H1 (cell line): ENCODE results near the gene PNLIPRP1. TPM values are rescaled to one million over a fixed set of nuclear protein-coding genes. Genes with fewer than 3 reads are reported as not detected.

Experiments used
- CTCF ChIA-PET: fragments of 300-600 bp; sonication (Branson Sonifier 250); formaldehyde crosslinking; loops from one replicate; lab custom pipeline; 2021; ENCODE audit not compliant: partially characterized antibody; lab: Charles Lee
- POLR2A ChIA-PET: fragments of 300-600 bp; sonication (Branson Sonifier 250); formaldehyde crosslinking; loops from one replicate; lab custom pipeline; 2021; ENCODE audit warnings: inconsistent platforms; ENCODE audit not compliant: partially characterized antibody; lab: Charles Lee
- DNase-seq, 2 experiments: peaks; one replicate each; pipeline versions ENCODE4 v3.0.0 to v3.0.0-alpha.2; 2010 to 2022; ENCODE audit warnings: low spot score in 2 of 2, low read depth in 1 of 2, mixed read lengths in 1 of 2
- FAIRE-seq: peaks from 2 replicates; lab custom pipeline; 2011; peaks lifted over from hg19 to GRCh38; lab: Jason Lieb, UNC
- H2AFZ ChIP-seq: 2 replicates; pipeline ENCODE4 v1.8.1; 2012; ENCODE audit warnings: low read length, inconsistent platforms
- H2AK5ac ChIP-seq: 2 replicates; pipeline ENCODE4 v1.6.1; 2013; ENCODE audit warnings: low read depth, low read length
- H2BK120ac ChIP-seq: replicated peaks from 2 replicates; pipeline ENCODE3; 2013; ENCODE audit warnings: low read depth, low read length, inconsistent platforms
- H2BK12ac ChIP-seq: 2 replicates; pipeline ENCODE4 v1.6.1; 2013; ENCODE audit warnings: low read depth, low read length
- H2BK15ac ChIP-seq: 2 replicates; pipeline ENCODE4 v1.6.1; 2013; ENCODE audit warnings: low read length
- H2BK20ac ChIP-seq: 2 replicates; pipeline ENCODE4 v1.6.1; 2013; ENCODE audit warnings: low read length
- H2BK5ac ChIP-seq: 2 replicates; pipeline ENCODE4 v1.6.1; 2013; ENCODE audit warnings: low read depth, low read length
- H3K14ac ChIP-seq: 2 replicates; pipeline ENCODE4 v1.6.1; 2013; ENCODE audit warnings: inconsistent platforms; ENCODE audit not compliant: insufficient read length
- H3K18ac ChIP-seq: 2 replicates; pipeline ENCODE4 v1.6.1; 2013; ENCODE audit warnings: low read length; ENCODE audit errors: extremely low read depth
- H3K23ac ChIP-seq: 2 replicates; pipeline ENCODE4 v1.6.1; 2013; ENCODE audit warnings: inconsistent platforms; ENCODE audit not compliant: insufficient read length
- H3K23me2 ChIP-seq: 2 replicates; pipeline ENCODE4 v1.6.1; 2013; ENCODE audit warnings: low read depth, low read length
- H3K27ac ChIP-seq: 2 replicates; pipeline ENCODE4 v1.6.1; 2011; ENCODE audit warnings: low read depth, low read length, inconsistent platforms
- H3K27me3 ChIP-seq, 4 experiments: replicated peaks in 1 of 4; 1 replicate in 1 of 4; 2 replicates in 3 of 4; pipeline versions ENCODE4 v1.6.1 to v1.8.1; 2011 to 2013; ENCODE audit warnings: low read length in 3 of 4, mild to moderate bottlenecking in 3 of 4, inconsistent platforms in 2 of 4, mixed read lengths in 2 of 4, moderate library complexity in 1 of 4; ENCODE audit not compliant: control insufficient read depth in 3 of 4, insufficient read depth in 3 of 4; ENCODE audit errors: extremely low read depth in 1 of 4
- H3K36me3 ChIP-seq, 4 experiments: 2 replicates each; pipeline versions ENCODE4 v1.6.1 to v1.8.1; 2011 to 2013; ENCODE audit warnings: mild to moderate bottlenecking in 4 of 4, low read length in 3 of 4, moderate library complexity in 2 of 4, control low read depth in 1 of 4, inconsistent platforms in 1 of 4; ENCODE audit not compliant: insufficient read depth in 4 of 4, control insufficient read depth in 2 of 4
- H3K4ac ChIP-seq: replicated peaks from 2 replicates; pipeline ENCODE3; 2013; ENCODE audit warnings: low read length, low read depth, mixed read lengths, inconsistent platforms; ENCODE audit not compliant: insufficient read length
- H3K4me1 ChIP-seq, 4 experiments: replicated peaks in 1 of 4; 1 replicate in 1 of 4; 2 replicates in 3 of 4; pipeline versions ENCODE4 v1.6.1 to v1.8.1; 2011 to 2013; ENCODE audit warnings: low read length in 3 of 4, inconsistent platforms in 2 of 4, mixed read lengths in 1 of 4; ENCODE audit not compliant: insufficient read depth in 4 of 4, control insufficient read depth in 3 of 4
- H3K4me2 ChIP-seq, 2 experiments: 2 replicates each; pipeline versions ENCODE4 v1.6.1 to v1.8.1; 2011 to 2013; ENCODE audit warnings: low read depth in 2 of 2, low read length in 2 of 2, control low read depth in 1 of 2, inconsistent platforms in 1 of 2, mild to moderate bottlenecking in 1 of 2; ENCODE audit not compliant: insufficient read depth in 1 of 2
- H3K4me3 ChIP-seq, 4 experiments: fragments of 200-600, 300-600 bp in 1 of 4; sonication (generic), shearing (Covaris generic), sonication (Bioruptor Twin) in 1 of 4; 2 replicates each; pipeline versions ENCODE4 v1.5.1 to v1.8.1; 2011 to 2016; ENCODE audit warnings: low read length in 4 of 4, low read depth in 3 of 4, control low read depth in 2 of 4, inconsistent platforms in 2 of 4, mild to moderate bottlenecking in 2 of 4, mixed read lengths in 1 of 4, moderate library complexity in 1 of 4; ENCODE audit not compliant: insufficient read depth in 2 of 4; ENCODE audit errors: extremely low read depth in 1 of 4
- H3K56ac ChIP-seq: replicated peaks from 2 replicates; pipeline ENCODE3; 2013; ENCODE audit warnings: low read depth, mild to moderate bottlenecking, mixed read lengths, low read length, inconsistent platforms; ENCODE audit not compliant: insufficient read length
- H3K79me1 ChIP-seq: 2 replicates; pipeline ENCODE4 v1.6.1; 2013; ENCODE audit warnings: low read depth, low read length, control low read depth
- H3K79me2 ChIP-seq, 2 experiments: 2 replicates each; pipeline versions ENCODE4 v1.6.1 to v1.8.1; 2012 to 2013; ENCODE audit warnings: low read length in 2 of 2, mild to moderate bottlenecking in 2 of 2, inconsistent platforms in 1 of 2; ENCODE audit not compliant: insufficient read depth in 2 of 2, control insufficient read depth in 1 of 2
- H3K9ac ChIP-seq, 4 experiments: replicated peaks in 1 of 4; 1 replicate in 1 of 4; 2 replicates in 3 of 4; pipeline versions ENCODE4 v1.6.1 to v1.8.1; 2011 to 2013; ENCODE audit warnings: low read depth in 3 of 4, low read length in 3 of 4, control low read depth in 2 of 4, mild to moderate bottlenecking in 2 of 4, moderate library complexity in 2 of 4, inconsistent platforms in 1 of 4; ENCODE audit errors: extremely low read depth in 1 of 4
- H3K9me3 ChIP-seq, 2 experiments: 2 replicates each; pipeline versions ENCODE4 v1.6.1 to v1.8.1; 2012 to 2013; ENCODE audit warnings: mild to moderate bottlenecking in 2 of 2, moderate library complexity in 2 of 2, control low read depth in 1 of 2, inconsistent platforms in 1 of 2, low read depth in 1 of 2, low read length in 1 of 2, mixed read lengths in 1 of 2; ENCODE audit not compliant: insufficient read depth in 2 of 2
- H4K20me1 ChIP-seq, 2 experiments: replicated peaks in 1 of 2; 2 replicates each; pipeline versions ENCODE3 to v1.8.1; 2011 to 2013; ENCODE audit warnings: inconsistent platforms in 2 of 2, low read length in 2 of 2, mild to moderate bottlenecking in 1 of 2; ENCODE audit not compliant: insufficient read depth in 2 of 2, control insufficient read depth in 1 of 2
- H4K5ac ChIP-seq: 2 replicates; pipeline ENCODE4 v1.6.1; 2013; ENCODE audit warnings: low read length, low read depth, mixed read lengths, inconsistent platforms; ENCODE audit not compliant: insufficient read length
- H4K8ac ChIP-seq: 2 replicates; pipeline ENCODE4 v1.8.0; 2013; ENCODE audit warnings: mild to moderate bottlenecking, moderate library complexity, low read length, inconsistent platforms; ENCODE audit not compliant: insufficient read depth; ENCODE audit errors: extremely low read depth
- H4K91ac ChIP-seq: replicated peaks from 2 replicates; pipeline ENCODE3; 2013; ENCODE audit warnings: low read length, mixed read lengths, inconsistent platforms; ENCODE audit not compliant: insufficient read length
- BACH1 ChIP-seq: IDR thresholded peaks from 2 replicates; pipeline ENCODE4 v1.6.1; 2012; ENCODE audit warnings: low read length, improper control_type of control experiment
- CBX8 ChIP-seq: fragments of 300-800, 300-1000 bp; sonication (generic); IDR thresholded peaks from 2 replicates; pipeline ENCODE4 v1.7.1; 2016; ENCODE audit warnings: low read depth, low read length, borderline replicate concordance
- CREB1 ChIP-seq: IDR thresholded peaks from 2 replicates; pipeline ENCODE4 v1.6.1; 2012; ENCODE audit warnings: inconsistent platforms
- EP300 ChIP-seq, 2 experiments: IDR thresholded peaks; 1 replicate in 1 of 2; 2 replicates in 1 of 2; pipeline ENCODE4 v1.6.1; 2011 to 2012; ENCODE audit warnings: low read depth in 2 of 2, low read length in 2 of 2, mild to moderate bottlenecking in 2 of 2, borderline replicate concordance in 1 of 2, inconsistent platforms in 1 of 2, moderate library complexity in 1 of 2
- HDAC2 ChIP-seq, 2 experiments: fragments of 300-600 bp in 1 of 2; sonication (generic) in 1 of 2; IDR thresholded peaks; 2 replicates each; pipeline ENCODE4 v1.6.1; 2011 to 2012; ENCODE audit warnings: low read depth in 2 of 2, low read length in 2 of 2, mild to moderate bottlenecking in 2 of 2, moderate library complexity in 2 of 2, borderline replicate concordance in 1 of 2, inconsistent platforms in 1 of 2
- MAFK ChIP-seq: IDR thresholded peaks from 2 replicates; pipeline ENCODE4 v1.6.1; 2012; ENCODE audit warnings: low read depth, mild to moderate bottlenecking, improper control_type of control experiment, low read length
- NANOG ChIP-seq: IDR thresholded peaks from 2 replicates; pipeline ENCODE4 v1.6.1; 2011; ENCODE audit warnings: low read length, low read depth, mild to moderate bottlenecking, inconsistent platforms; ENCODE audit not compliant: insufficient read depth, poor library complexity, severe bottlenecking
- NRF1 ChIP-seq: IDR thresholded peaks from 2 replicates; pipeline ENCODE4 v1.6.1; 2011; ENCODE audit warnings: mild to moderate bottlenecking, low read depth, low read length, improper control_type of control experiment
- POLR2AphosphoS5 ChIP-seq: IDR thresholded peaks from 2 replicates; pipeline ENCODE4 v1.6.1; 2011; ENCODE audit warnings: low read depth, low read length
- RAD21 ChIP-seq, 2 experiments: IDR thresholded peaks in 1 of 2; conservative IDR thresholded peaks in 1 of 2; 2 replicates each; pipeline ENCODE4 v1.6.1; 2011; ENCODE audit warnings: low read depth in 2 of 2, low read length in 2 of 2, improper control_type of control experiment in 1 of 2, inconsistent platforms in 1 of 2, mild to moderate bottlenecking in 1 of 2, moderate library complexity in 1 of 2
- RFX5 ChIP-seq: IDR thresholded peaks from 2 replicates; pipeline ENCODE4 v1.6.1; 2011; ENCODE audit warnings: low read depth, low read length, improper control_type of control experiment, borderline replicate concordance
- SIN3A ChIP-seq, 2 experiments: IDR thresholded peaks in 1 of 2; conservative IDR thresholded peaks in 1 of 2; 2 replicates each; pipeline ENCODE4 v1.6.1; 2011 to 2012; ENCODE audit warnings: low read length in 2 of 2, improper control_type of control experiment in 1 of 2, low read depth in 1 of 2, mild to moderate bottlenecking in 1 of 2
- TAF7 ChIP-seq: optimal IDR thresholded peaks from 2 replicates; pipeline ENCODE3; 2011; ENCODE audit warnings: low read depth, mild to moderate bottlenecking, inconsistent platforms, low read length, moderate library complexity, borderline replicate concordance
- WGBS, 2 experiments: shearing (Covaris generic) in 1 of 2; methylation state at CpG; one replicate each; pipeline versions ENCODE4 v1.1.6 to v1.1.7; 2013 to 2015; ENCODE audit warnings: low lambda C conversion rate in 2 of 2, mixed read lengths in 2 of 2, inconsistent platforms in 1 of 2, low coverage in 1 of 2, missing lambda C conversion rate in 1 of 2; ENCODE audit not compliant: insufficient replicate concordance in 2 of 2, insufficient coverage in 1 of 2, insufficient read length in 1 of 2; ENCODE audit errors: extremely low coverage in 1 of 2, missing lambda C conversion rate in 1 of 2; 5-methylcytosine and 5-hydroxymethylcytosine counted together
- polyA plus RNA-seq, 7 experiments: library from polyadenylated mRNA; depleted of rRNA in 3 of 7; stranded (reverse) in 5 of 7; unstranded in 2 of 7; fragments of >200 nt in 5 of 7; fragments of 200-250 nt in 2 of 7; gene quantifications; 1 replicate in 5 of 7; 2 replicates in 1 of 7; 4 replicates in 1 of 7; pipeline versions ENCODE4 v1.2.1 to v1.2.3, GENCODE V29; 2011 to 2013; ENCODE audit warnings: missing spikeins in 2 of 7, mixed read lengths in 2 of 7
- total RNA-seq: library from RNA; stranded (reverse); fragmentation: NEBNext Ultra II Directional; extraction: Animal tissue kit (Norgen Biotek cat#: 25700); gene quantifications from 2 replicates; pipeline ENCODE4 v1.2.1, GENCODE V29; 2021

Gene PNLIPRP1
- total and polyA plus RNA-seq, 2 of the 8 experiments (the other 6 are each of a cell fraction or from before 2014, with no cell fraction given): not detected

DNA sequence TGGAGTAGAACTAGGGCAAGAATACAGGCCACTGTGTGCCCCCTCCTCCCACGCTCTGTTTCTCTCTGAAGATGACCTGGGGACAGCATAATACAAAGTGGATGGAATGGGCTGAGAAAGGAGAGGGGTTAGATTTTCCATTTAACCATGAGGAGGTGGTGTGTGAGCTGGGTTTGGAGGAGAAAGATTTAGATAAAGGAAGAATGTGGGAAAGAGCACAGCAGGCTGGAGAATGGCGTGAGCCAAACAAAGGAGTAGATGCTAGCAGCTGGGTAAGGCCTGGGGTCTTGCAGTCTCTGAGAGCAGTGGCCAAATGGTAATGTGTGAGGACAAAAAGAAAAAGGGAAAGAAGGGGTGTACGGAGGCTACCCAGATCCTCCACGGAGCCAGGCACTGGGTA, 38.6 kb downstream of the PNLIPRP1 start:
- 93% methylated on average over 4 of the region's 4 CpGs; no CpG with 5 or more reads in 1 of the 2 experiments for WGBS, 2 experiments
- CTCF ChIA-PET: interaction anchor here (1.1 to 7.2 kb wide), 10 partner anchors 18 to 546 kb away, joined by 3 to 93 read pairs (median 4); no protein-coding TSS in a partner anchor
- no peak for FAIRE-seq
- TF ChIP-seq CBX8 (no peak), RFX5 (no peak), BACH1 (no peak), CREB1 (no peak), RAD21 (IDR thresholded peaks at IDR 0.05 in 1 of 2, conservative IDR thresholded peaks at IDR 0.05 in 1 of 2; ENCODE audit: low read depth in 2 of 2, low read length in 2 of 2) (no peak), EP300 (IDR thresholded peaks at IDR 0.05; ENCODE audit: borderline replicate concordance in 1 of 2, low read depth in 2 of 2, low read length in 2 of 2) (no peak), POLR2AphosphoS5 (no peak), SIN3A (conservative IDR thresholded peaks at IDR 0.05 in 1 of 2, IDR thresholded peaks at IDR 0.05 in 1 of 2; ENCODE audit: low read depth in 1 of 2, low read length in 2 of 2) (no peak), HDAC2 (IDR thresholded peaks at IDR 0.05; ENCODE audit: borderline replicate concordance in 1 of 2, low read depth in 2 of 2, low read length in 2 of 2) (no peak), MAFK (no peak), NRF1 (no peak), TAF7 (no peak), NANOG (no peak)

More for the DNA sequence above, 38.6 kb downstream of the PNLIPRP1 start:
- no peaks in the 10 kb centered on the region; a peak in 1 of 7 replicates for H3K4me1 ChIP-seq
- peak overlapping the region; percentile 32; the same call in 1 of the 2 replicates for H3K18ac ChIP-seq
- no peak overlapping the region for H2BK120ac ChIP-seq
- no peaks in the 10 kb centered on the region for H3K36me3 ChIP-seq
- H3K56ac ChIP-seq: no peak overlapping the region
- H4K91ac ChIP-seq: no peak overlapping the region
- H3K23me2 ChIP-seq: peaks cover 2% of the 10 kb centered on the region; the same call in 1 of the 2 replicates
- no peak overlapping the region for H3K23ac ChIP-seq
- no peak overlapping the region for H2BK5ac ChIP-seq
- H3K4ac ChIP-seq: no peak overlapping the region
- H2BK20ac ChIP-seq: no peak overlapping the region
- H2AK5ac ChIP-seq: 0 out of 2 replicates have a peak overlapping the region, but pooled peaks have one; percentile 13
- no peak overlapping the region for H3K4me2 ChIP-seq
- DNase-seq: no peak
- no peak overlapping the region for H2BK15ac ChIP-seq
- no peak overlapping the region for H4K5ac ChIP-seq
- H3K79me2 ChIP-seq: no peaks in the 10 kb centered on the region
- no peak overlapping the region for H3K9ac ChIP-seq
- H2AFZ ChIP-seq: peak overlapping the region; percentile 25; the same call in 1 of the 2 replicates
- H2BK12ac ChIP-seq: no peak overlapping the region
- peaks cover 0 to 4% (median 0%) of the 10 kb centered on the region in 4 experiments; a peak in 3 of 7 replicates for H3K27me3 ChIP-seq
- H3K27ac ChIP-seq: no peak overlapping the region
- H4K8ac ChIP-seq: no peak overlapping the region
- POLR2A ChIA-PET: no interaction called here
- no peaks in the 10 kb centered on the region for H3K79me1 ChIP-seq
- H3K14ac ChIP-seq: no peak overlapping the region
- H3K4me3 ChIP-seq: no peak overlapping the region
- no peaks in the 10 kb centered on the region for H4K20me1 ChIP-seq
- H3K9me3 ChIP-seq: no peaks in the 10 kb centered on the region
